ENCODE results near the gene TBC1D14. TPM values are rescaled to one million over a fixed set of nuclear protein-coding genes. Genes with fewer than 3 reads are reported as not detected.

The TBC1D14 gene
- total RNA-seq, 1 experiment from 2014 or later = 54.0 TPM

DNA sequence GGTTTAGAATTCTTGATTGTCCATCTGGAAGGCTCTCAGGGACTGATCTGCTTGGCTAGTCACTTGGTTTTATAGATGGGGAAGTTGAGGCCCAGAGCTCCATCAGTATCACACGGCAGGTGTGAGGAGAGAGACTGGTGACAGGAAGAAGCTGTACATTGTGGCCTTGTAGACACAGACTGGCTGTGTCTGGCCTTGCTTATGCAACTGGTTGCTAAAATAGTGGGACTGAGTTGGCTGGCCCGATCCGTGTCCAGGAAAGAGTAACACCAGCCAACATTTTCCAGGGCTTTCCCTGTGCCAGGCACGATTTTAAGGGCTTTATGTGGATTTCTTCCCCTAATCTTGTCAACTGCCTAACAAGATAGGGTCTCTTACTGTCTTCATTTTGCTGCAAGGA lies 2.8 kb downstream of the TBC1D14 start:
- POLR2A ChIA-PET = no interaction called here
- no peak overlapping the region for H3K4me3 Mint-ChIP-seq (ENCODE audit: unreplicated experiment)
- intact Hi-C loops (cut with micrococcal nuclease; ENCODE audit: unreplicated experiment) = no loop called here

DNA sequence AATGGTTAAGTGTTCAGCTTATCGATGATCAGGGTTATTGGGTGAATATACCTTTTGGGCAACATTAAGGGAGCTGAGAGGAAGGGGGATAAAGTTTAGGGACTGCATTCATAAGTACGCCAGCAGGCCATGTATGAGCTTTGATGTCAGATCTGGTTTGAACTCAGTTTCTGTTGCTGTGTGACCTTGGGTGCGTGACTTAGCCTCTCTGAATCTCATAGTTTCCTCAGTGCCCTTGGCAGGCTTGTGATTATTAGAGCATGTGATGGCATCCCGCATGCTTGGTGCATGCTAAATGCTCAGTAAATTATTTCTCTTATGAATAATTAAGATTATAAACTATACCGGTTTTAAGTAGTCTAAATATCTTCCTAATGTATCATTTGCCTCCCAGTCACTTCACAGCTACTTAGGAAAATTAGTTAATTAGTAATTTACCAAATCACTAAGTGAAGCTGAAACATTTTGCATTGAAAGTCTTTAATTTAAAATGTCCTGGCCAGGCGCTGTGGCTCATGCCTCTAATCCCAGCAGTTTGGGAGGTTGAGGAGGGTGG lies 3.8 kb downstream of the TBC1D14 start:
- Histone ChIP-seq H3K4me1 (peaks cover 34% of the 10 kb centered on the region), H3K36me3 (ENCODE audit: control insufficient read depth, insufficient read depth, low read length) (no peaks in the 10 kb centered on the region; the same call in 1 of the 2 replicates), H3K9me3 (no peaks in the 10 kb centered on the region), H3K4me3 (ENCODE audit: low read depth, low read length) (no peak overlapping the region), H3K27me3 (replicated peaks; ENCODE audit: control insufficient read depth, insufficient read depth, low read length) (no peaks in the 10 kb centered on the region)
- intact Hi-C loops (cut with micrococcal nuclease; ENCODE audit: unreplicated experiment) = no loop called here
- no peak for DNase-seq
- ChIA-PET CTCF (no interaction called here), POLR2A (no interaction called here)
- peaks cover 35% of the 10 kb centered on the region for H3K4me1 Mint-ChIP-seq (ENCODE audit: low read depth, unreplicated experiment)
- no TSS peak for BruUV-seq (replicated peaks)
- H3K9me3 Mint-ChIP-seq (ENCODE audit: unreplicated experiment) = no peaks in the 10 kb centered on the region
- TF ChIP-seq, protein P1, sequence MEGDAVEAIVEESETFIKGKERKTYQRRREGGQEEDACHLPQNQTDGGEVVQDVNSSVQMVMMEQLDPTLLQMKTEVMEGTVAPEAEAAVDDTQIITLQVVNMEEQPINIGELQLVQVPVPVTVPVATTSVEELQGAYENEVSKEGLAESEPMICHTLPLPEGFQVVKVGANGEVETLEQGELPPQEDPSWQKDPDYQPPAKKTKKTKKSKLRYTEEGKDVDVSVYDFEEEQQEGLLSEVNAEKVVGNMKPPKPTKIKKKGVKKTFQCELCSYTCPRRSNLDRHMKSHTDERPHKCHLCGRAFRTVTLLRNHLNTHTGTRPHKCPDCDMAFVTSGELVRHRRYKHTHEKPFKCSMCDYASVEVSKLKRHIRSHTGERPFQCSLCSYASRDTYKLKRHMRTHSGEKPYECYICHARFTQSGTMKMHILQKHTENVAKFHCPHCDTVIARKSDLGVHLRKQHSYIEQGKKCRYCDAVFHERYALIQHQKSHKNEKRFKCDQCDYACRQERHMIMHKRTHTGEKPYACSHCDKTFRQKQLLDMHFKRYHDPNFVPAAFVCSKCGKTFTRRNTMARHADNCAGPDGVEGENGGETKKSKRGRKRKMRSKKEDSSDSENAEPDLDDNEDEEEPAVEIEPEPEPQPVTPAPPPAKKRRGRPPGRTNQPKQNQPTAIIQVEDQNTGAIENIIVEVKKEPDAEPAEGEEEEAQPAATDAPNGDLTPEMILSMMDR (IDR thresholded peaks at IDR 0.05; ENCODE audit: insufficient read depth in 1 of 2, low read depth in 1 of 2, low read length in 1 of 2, severe bottlenecking in 1 of 2, unreplicated experiment in 1 of 2) = no peak
- no peak overlapping the region for H3K4me3 Mint-ChIP-seq (ENCODE audit: unreplicated experiment)
- H3K27me3 Mint-ChIP-seq (ENCODE audit: insufficient read depth, unreplicated experiment) = no peaks in the 10 kb centered on the region
- peaks cover 19% of the 10 kb centered on the region for H3K36me3 Mint-ChIP-seq (ENCODE audit: insufficient read depth, unreplicated experiment)
- no peak overlapping the region for H3K27ac Mint-ChIP-seq (ENCODE audit: unreplicated experiment)

More for the DNA sequence above, 2.8 kb downstream of the TBC1D14 start:
- no peaks in the 10 kb centered on the region for H3K27me3 ChIP-seq (replicated peaks; ENCODE audit: control insufficient read depth, insufficient read depth, low read length)
- peaks cover 38% of the 10 kb centered on the region for H3K4me1 Mint-ChIP-seq (ENCODE audit: low read depth, unreplicated experiment)
- no peak overlapping the region for H3K4me3 ChIP-seq (ENCODE audit: low read depth, low read length)
- H3K27ac Mint-ChIP-seq (ENCODE audit: unreplicated experiment) = no peak overlapping the region
- no peak for DNase-seq
- H3K36me3 Mint-ChIP-seq (ENCODE audit: insufficient read depth, unreplicated experiment) = peaks cover 24% of the 10 kb centered on the region
- H3K9me3 ChIP-seq = no peaks in the 10 kb centered on the region
- H3K36me3 ChIP-seq (ENCODE audit: control insufficient read depth, insufficient read depth, low read length) = no peaks in the 10 kb centered on the region; the same call in 1 of the 2 replicates
- H3K27me3 Mint-ChIP-seq (ENCODE audit: insufficient read depth, unreplicated experiment) = no peaks in the 10 kb centered on the region
- BruUV-seq (replicated peaks) = no TSS peak
- H3K9me3 Mint-ChIP-seq (ENCODE audit: unreplicated experiment) = no peaks in the 10 kb centered on the region
- H3K4me1 ChIP-seq = peaks cover 32% of the 10 kb centered on the region
- CTCF ChIA-PET = interaction anchor here (1.0 to 1.4 kb wide), 2 partner anchors 10 to 158 kb away, joined by 3 to 4 read pairs; no protein-coding TSS in a partner anchor
- TF ChIP-seq, protein P1 (IDR thresholded peaks at IDR 0.05; ENCODE audit: insufficient read depth in 1 of 2, low read depth in 1 of 2, low read length in 1 of 2, severe bottlenecking in 1 of 2, unreplicated experiment in 1 of 2) = no peak

DNA sequence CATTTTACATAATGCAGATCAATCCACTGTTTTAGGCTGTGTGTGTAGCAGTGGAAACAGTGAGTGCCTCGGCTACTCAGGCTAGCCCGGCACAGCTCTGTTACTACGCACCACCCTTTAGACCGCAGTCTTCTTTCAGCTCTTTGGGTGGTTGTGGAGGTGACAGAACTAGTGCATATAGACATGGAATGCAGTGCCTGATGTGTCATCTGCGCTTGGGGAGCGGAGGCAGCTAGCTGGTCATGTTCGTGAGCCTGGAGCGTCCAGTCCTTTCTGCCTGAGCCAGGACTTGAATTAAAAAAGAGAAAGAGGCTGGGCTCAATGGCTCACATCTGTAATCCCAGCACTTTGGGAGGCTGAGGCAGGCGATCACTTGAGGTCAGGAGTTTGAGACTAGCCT lies 4.8 kb downstream of the TBC1D14 start:
- Mint-ChIP-seq H3K36me3 (ENCODE audit: insufficient read depth, unreplicated experiment) (peaks cover 14% of the 10 kb centered on the region), H3K27me3 (ENCODE audit: insufficient read depth, unreplicated experiment) (no peaks in the 10 kb centered on the region), H3K27ac (ENCODE audit: unreplicated experiment) (no peak overlapping the region), H3K9me3 (ENCODE audit: unreplicated experiment) (no peaks in the 10 kb centered on the region), H3K4me1 (ENCODE audit: low read depth, unreplicated experiment) (peaks cover 31% of the 10 kb centered on the region), H3K4me3 (ENCODE audit: unreplicated experiment) (no peak overlapping the region)
- Histone ChIP-seq H3K4me3 (ENCODE audit: low read depth, low read length) (no peak overlapping the region), H3K36me3 (ENCODE audit: control insufficient read depth, insufficient read depth, low read length) (no peaks in the 10 kb centered on the region; the same call in 1 of the 2 replicates), H3K9me3 (no peaks in the 10 kb centered on the region), H3K4me1 (peaks cover 31% of the 10 kb centered on the region), H3K27me3 (replicated peaks; ENCODE audit: control insufficient read depth, insufficient read depth, low read length) (no peaks in the 10 kb centered on the region)
- no peak for DNase-seq
- ChIA-PET CTCF (no interaction called here), POLR2A (no interaction called here)
- no TSS peak for BruUV-seq (replicated peaks)
- TF ChIP-seq, protein P1 (IDR thresholded peaks at IDR 0.05; ENCODE audit: insufficient read depth in 1 of 2, low read depth in 1 of 2, low read length in 1 of 2, severe bottlenecking in 1 of 2, unreplicated experiment in 1 of 2) = no peak
- intact Hi-C loops (cut with micrococcal nuclease; ENCODE audit: unreplicated experiment) = no loop called here
